Upper lobe of right lung (tissue), 1 donor: ENCODE measurements around the gene UFD1. TPM values are rescaled to one million over a fixed set of nuclear protein-coding genes. Genes with fewer than 3 reads are reported as not detected.

Experiments used
- ATAC-seq: fragments of 200-7000 bp; cut with Tn5 transposase; one replicate; pipeline ENCODE4 v1.9.1; 2020; ENCODE audit warnings: mild to moderate bottlenecking, moderate library complexity
- DNase-seq: peaks from one replicate; pipeline ENCODE4 v3.0.0-alpha.2; 2020
- H3K27ac ChIP-seq: fragments of 200-600 bp; one replicate; pipeline ENCODE4 v1.8.0; 2022
- H3K27me3 ChIP-seq: fragments of 200-600 bp; one replicate; pipeline ENCODE4 v1.8.0; 2022; ENCODE audit warnings: mild to moderate bottlenecking
- H3K36me3 ChIP-seq: fragments of 200-600 bp; one replicate; pipeline ENCODE4 v1.8.0; 2022
- H3K4me1 ChIP-seq: fragments of 200-600 bp; one replicate; pipeline ENCODE4 v1.8.0; 2022
- H3K4me3 ChIP-seq: fragments of 200-600 bp; one replicate; pipeline ENCODE4 v1.8.0; 2022; ENCODE audit warnings: mild to moderate bottlenecking
- H3K9me3 ChIP-seq: fragments of 200-600 bp; one replicate; pipeline ENCODE4 v1.8.0; 2022
- CTCF ChIP-seq: fragments of 200-600 bp; IDR thresholded peaks from one replicate; pipeline ENCODE4 v1.8.0; 2022; ENCODE audit warnings: antibody characterized with exemption
- intact Hi-C: fragments of 100-400 bp; cut with DNase I; formaldehyde crosslinking; loops from one replicate; pipeline ENCODE4 v1.11.0; 2022
- total RNA-seq: library from RNA; stranded (reverse); fragmentation: NEBNext Ultra II Directional; extraction: Animal tissue kit (Norgen Biotek cat#: 25700); gene quantifications from one replicate; pipeline ENCODE4 v1.2.1, GENCODE V29; 2021
- donor health status: DM: no; HTN: yes; CAD: no; lungs with severe emphysema.

The UFD1 gene
- total RNA-seq, 1 donor from 2014 or later = 43.1 TPM

- TF ChIP-seq CTCF = no peak
- DNase-seq = no peak
- Histone ChIP-seq H3K27ac (no peak overlapping the region), H3K4me3 (no peak overlapping the region), H3K9me3 (no peaks in the 10 kb centered on the region), H3K4me1 (no peaks in the 10 kb centered on the region), H3K36me3 (no peaks in the 10 kb centered on the region), H3K27me3 (no peaks in the 10 kb centered on the region)
- intact Hi-C loops = no loop called here
- ATAC-seq = no peak
These were observed 34.8 kb upstream of the UFD1 start for GRCh38 chr22:19513823-19514222.

GRCh38 chr22:19510919-19511341 lies 31.9 kb upstream of the UFD1 start:
- intact Hi-C loops = no loop called here
- no peaks in the 10 kb centered on the region for H3K4me1 ChIP-seq
- no peak overlapping the region for H3K27ac ChIP-seq
- DNase-seq (no peak), ATAC-seq (no peak)
- TF ChIP-seq CTCF = no peak
- no peak overlapping the region for H3K4me3 ChIP-seq
- no peaks in the 10 kb centered on the region for H3K27me3 ChIP-seq
- H3K9me3 ChIP-seq = no peaks in the 10 kb centered on the region
- no peaks in the 10 kb centered on the region for H3K36me3 ChIP-seq

GRCh38 chr22:19509923-19510322 lies 30.9 kb upstream of the UFD1 start:
- no peak for TF ChIP-seq CTCF
- Histone ChIP-seq H3K9me3 (no peaks in the 10 kb centered on the region), H3K4me3 (no peak overlapping the region), H3K27me3 (no peaks in the 10 kb centered on the region), H3K27ac (no peak overlapping the region), H3K4me1 (no peaks in the 10 kb centered on the region), H3K36me3 (no peaks in the 10 kb centered on the region)
- DNase-seq (no peak), ATAC-seq (no peak)
- intact Hi-C loops = no loop called here

GRCh38 chr22:19509191-19509590 lies 30.2 kb upstream of the UFD1 start:
- no peak overlapping the region for H3K4me3 ChIP-seq
- H3K4me1 ChIP-seq = no peaks in the 10 kb centered on the region
- intact Hi-C loops = no loop called here
- no peak for DNase-seq
- no peak for TF ChIP-seq CTCF
- no peaks in the 10 kb centered on the region for H3K9me3 ChIP-seq
- H3K27me3 ChIP-seq = no peaks in the 10 kb centered on the region
- no peak for ATAC-seq
- H3K36me3 ChIP-seq = no peaks in the 10 kb centered on the region
- H3K27ac ChIP-seq = no peak overlapping the region

GRCh38 chr22:19508024-19508776 lies 29.2 kb upstream of the UFD1 start:
- Histone ChIP-seq H3K9me3 (no peaks in the 10 kb centered on the region), H3K4me1 (no peaks in the 10 kb centered on the region), H3K4me3 (no peak overlapping the region), H3K27me3 (no peaks in the 10 kb centered on the region), H3K27ac (no peak overlapping the region), H3K36me3 (no peaks in the 10 kb centered on the region)
- no peak for ATAC-seq
- intact Hi-C loops = no loop called here
- DNase-seq = no peak
- no peak for TF ChIP-seq CTCF

- H3K4me3 ChIP-seq = no peak overlapping the region
- no peaks in the 10 kb centered on the region for H3K36me3 ChIP-seq
- H3K4me1 ChIP-seq = no peaks in the 10 kb centered on the region
- H3K27me3 ChIP-seq = no peaks in the 10 kb centered on the region
- no peak for TF ChIP-seq CTCF
- intact Hi-C loops = no loop called here
- H3K9me3 ChIP-seq = no peaks in the 10 kb centered on the region
- ATAC-seq (no peak), DNase-seq (no peak)
- no peak overlapping the region for H3K27ac ChIP-seq
These were observed 28.5 kb upstream of the UFD1 start for GRCh38 chr22:19507534-19507861.
